Limb (tissue), 2 donors: Measurements from ENCODE around the gene SMIM20.

Experiments
- DNase-seq, 2 donors: peaks; one replicate each; pipeline ENCODE4 v3.0.0-alpha.2; 2016; ENCODE audit errors: extremely low spot score in 2 of 2

The SMIM20 gene

DNA sequence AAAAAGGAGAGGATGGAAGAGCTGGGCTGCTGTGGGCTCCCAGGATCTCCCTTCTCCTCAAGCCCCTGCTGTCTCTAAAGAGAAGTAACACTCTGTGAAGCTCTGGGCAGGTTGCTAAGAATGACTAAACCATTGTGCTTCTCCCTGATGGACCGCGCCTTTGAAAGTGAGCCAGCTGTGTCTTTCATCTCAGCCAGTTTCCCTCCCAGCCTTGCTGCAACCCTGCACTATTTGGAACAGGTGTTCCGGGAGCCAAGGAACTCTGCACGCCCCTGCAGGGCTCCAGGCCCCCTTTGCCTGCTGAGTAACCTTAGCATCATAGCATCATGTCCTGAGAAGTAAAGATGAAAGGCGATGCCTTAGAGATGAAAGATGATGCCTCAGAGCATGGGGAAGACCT lies 39.7 kb downstream of the SMIM20 start:
- DNase-seq, result peak; percentile 39 to 58

GRCh38 chr4:25954293-25954904 lies 40.4 kb downstream of the SMIM20 start:
- no peak for DNase-seq

GRCh38 chr4:25955705-25956104 lies 41.7 kb downstream of the SMIM20 start:
- DNase-seq, result no peak

DNA sequence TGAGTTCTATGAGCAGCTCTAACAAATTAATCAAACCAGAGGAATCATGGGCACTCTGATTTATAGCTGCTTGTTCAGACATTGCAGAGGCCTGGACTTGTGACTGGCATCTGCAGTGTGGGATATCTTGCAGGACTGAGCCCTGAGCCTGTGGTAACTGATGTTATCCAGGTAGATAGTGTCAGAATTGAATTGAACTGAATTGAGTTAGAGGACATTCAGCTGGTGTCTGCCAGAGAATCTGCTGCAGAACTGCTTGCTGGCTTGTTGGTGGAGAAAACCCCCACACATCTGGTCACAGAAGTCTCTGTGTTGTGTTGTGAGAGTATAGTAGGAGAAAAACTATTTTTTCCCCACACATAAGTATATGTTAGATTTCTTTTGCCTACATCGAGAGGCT lies 42.2 kb downstream of the SMIM20 start:
- no peak for DNase-seq

DNA sequence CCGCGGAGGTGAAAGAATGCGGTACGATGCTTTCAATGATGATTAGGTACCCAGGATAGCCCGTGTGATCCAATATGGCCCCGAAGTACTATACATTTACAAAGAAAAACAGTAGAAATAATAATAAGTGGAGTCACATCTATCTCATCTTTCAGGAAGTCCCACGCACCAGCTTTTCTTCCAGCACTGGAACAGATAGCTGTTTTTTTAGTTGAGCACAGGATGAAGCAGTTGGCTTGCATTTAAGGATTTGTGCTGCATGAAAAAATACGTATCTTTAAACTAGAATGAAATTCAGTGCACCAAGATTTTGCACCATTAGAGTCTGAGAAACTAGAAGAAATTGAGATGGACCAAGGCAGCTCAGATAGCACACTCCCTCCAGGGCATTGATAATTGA lies 44.1 kb downstream of the SMIM20 start:
- DNase-seq, result no peak

DNA sequence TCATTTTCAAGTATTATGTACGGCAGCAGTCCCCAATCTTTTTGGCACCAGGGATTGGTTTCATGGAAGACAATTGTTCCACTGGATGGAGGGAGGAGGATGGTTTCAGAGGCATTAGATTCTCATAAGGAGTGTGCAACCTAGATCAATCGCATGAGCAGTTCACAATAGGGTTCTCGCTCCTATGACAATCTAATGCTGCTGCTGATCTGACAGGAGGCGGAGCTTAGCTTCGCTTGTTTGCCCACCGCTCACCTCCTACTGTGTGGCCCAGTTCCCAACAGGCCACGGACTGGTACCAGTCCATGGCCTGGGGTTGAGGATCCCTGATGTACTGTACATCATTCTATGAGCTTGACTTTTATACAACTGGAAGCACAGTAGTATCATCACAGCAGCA lies 48.4 kb downstream of the SMIM20 start:
- no peak for DNase-seq

- no peak for DNase-seq
Measured at GRCh38 chr4:25965629-25966028, 51.6 kb downstream of the SMIM20 start.

GRCh38 chr4:25966171-25966570 lies 52.2 kb downstream of the SMIM20 start:
- no peak for DNase-seq

DNA sequence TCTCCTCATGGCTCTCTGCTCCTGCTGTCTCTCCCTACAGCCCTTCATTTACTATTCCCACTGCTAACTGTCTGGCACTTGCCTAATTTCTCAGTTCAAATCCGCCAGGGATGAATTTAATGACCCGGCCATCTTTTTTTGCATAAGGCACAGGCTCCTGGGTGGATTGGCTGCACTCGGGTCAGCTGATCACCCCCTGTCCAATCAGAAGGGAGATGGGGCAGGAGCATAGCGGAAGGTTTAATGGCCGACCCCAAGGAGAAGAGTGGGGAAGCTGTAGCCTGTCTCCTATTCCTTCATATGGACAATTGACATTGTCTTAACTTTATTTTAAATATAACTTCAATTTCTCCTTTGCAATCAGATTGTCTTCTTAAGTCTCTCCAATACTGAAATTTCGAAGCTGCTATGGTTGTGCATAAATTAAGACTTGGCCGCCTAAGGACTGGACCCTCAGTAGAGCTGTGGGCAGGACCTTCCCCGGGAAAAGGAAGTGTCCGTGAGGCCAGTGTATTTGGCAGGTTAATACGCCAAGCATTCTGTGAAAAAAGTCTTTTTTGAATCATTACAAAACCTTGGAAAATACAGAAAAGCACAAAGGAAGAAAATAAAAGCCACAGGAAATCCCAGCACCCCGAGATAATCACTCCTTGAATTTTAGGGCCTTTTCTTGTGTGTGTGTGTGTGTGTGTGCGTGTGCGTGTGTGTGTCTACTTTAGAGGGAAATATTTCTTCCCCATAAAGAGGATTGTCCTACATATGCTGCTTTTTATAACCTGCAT lies 55.5 kb downstream of the SMIM20 start:
- DNase-seq, result no peak

DNA sequence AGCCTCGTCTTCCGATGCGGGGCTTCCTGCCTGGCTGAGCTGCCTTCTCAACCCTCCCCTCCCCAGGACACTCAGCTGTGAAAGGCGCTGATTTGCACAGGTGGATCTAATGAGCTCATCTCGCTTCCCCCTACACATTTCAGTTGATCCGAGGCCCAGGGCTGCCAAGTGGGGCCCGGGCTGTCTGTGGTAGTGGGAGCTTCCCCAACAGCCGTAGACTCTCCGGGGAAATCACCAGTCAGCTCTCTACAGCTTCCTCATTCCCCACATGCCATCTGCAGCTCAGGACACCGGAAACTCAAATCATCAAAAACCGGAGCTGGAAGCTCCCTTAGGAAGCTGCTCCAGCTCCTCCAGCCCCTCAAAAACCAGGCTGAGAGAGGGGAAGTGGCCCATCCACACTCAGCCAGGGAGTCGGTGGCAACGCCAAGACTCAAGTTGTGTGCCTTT lies 56.2 kb downstream of the SMIM20 start:
- peak in 1 of 2 donors; percentile 64 for DNase-seq

- DNase-seq, result no peak
Measured at GRCh38 chr4:25970691-25971432, 56.8 kb downstream of the SMIM20 start.

DNA sequence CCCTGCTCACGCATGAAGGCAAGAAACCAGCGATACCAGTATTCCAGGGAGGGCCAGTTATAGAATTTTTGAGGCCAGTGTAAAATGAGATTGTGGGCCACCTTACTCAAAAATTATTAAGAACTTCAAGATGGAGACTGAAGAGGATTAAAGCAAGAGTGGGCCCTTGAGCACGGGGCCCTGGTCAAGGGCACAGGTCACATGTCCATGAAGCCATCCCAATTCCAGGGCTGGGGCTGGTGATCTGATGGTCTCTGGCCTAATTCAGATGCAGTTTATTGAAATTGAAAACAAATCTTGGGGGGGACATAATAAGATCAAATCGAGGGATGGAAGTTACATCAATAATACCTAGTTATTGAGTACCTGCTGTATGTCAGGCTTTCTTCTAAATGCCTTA lies 58.3 kb downstream of the SMIM20 start:
- DNase-seq, result no peak

GRCh38 chr4:25972984-25973745 lies 59.1 kb downstream of the SMIM20 start:
- no peak for DNase-seq

GRCh38 chr4:25976780-25977179 lies 62.8 kb downstream of the SMIM20 start:
- no peak for DNase-seq

GRCh38 chr4:25977397-25978170 lies 63.6 kb downstream of the SMIM20 start:
- DNase-seq, result no peak

- DNase-seq, result no peak
Measured at GRCh38 chr4:25978327-25978726, 64.3 kb downstream of the SMIM20 start.
